K562 (cell line): Measurements from ENCODE around the gene LRP6. TPM values are rescaled to one million over a fixed set of nuclear protein-coding genes. Genes with fewer than 3 reads are reported as not detected.

ENCODE experiments used
- ATAC-seq: fragments of 200-7000 bp; cut with Tn5 transposase; 3 replicates; pipeline ENCODE4 v1.9.1; 2020; ENCODE audit warnings: moderate library complexity
- BruUV-seq: library from RNA; stranded (reverse); fragments of 400-500 nt; replicated peaks from 2 replicates; lab custom pipeline; 2021; lab: Mats Ljungman, UMichigan
- CTCF ChIA-PET: fragments of 300-600 bp; formaldehyde crosslinking; extraction: SDS; loops from one replicate; lab custom pipeline; 2021; ENCODE audit warnings: low intra/inter-chr PET ratio; lab: Yijun Ruan, JAX
- POLR2A ChIA-PET: fragments of 300-600, 350-650 bp; sonication (Branson Sonifier 250); formaldehyde crosslinking; extraction: SDS; loops from one replicate; lab custom pipeline; 2021; ENCODE audit warnings: antibody characterized with exemption, inconsistent platforms; lab: Yijun Ruan, JAX
- DNase-seq, 4 experiments: peaks; one replicate each; pipeline versions ENCODE4 v3.0.0 to v3.0.0-alpha.2; 2011 to 2018; ENCODE audit warnings: low spot score in 3 of 4, mixed read lengths in 3 of 4; ENCODE audit errors: extremely low read depth in 1 of 4
- FAIRE-seq: peaks from 2 replicates; lab custom pipeline; 2011; peaks lifted over from hg19 to GRCh38; lab: Jason Lieb, UNC
- H2AFZ ChIP-seq: 2 replicates; pipeline ENCODE4 v1.6.0; 2011; ENCODE audit warnings: low read depth, low read length, control low read depth, inconsistent platforms
- H3K27ac ChIP-seq: fragments of 200-600 bp; 3 replicates; pipeline ENCODE4 v1.8.0; 2011; ENCODE audit warnings: low read depth, mild to moderate bottlenecking, control low read depth, inconsistent platforms, low read length, moderate library complexity, mixed read lengths; ENCODE audit errors: extremely low read depth
- H3K27me3 ChIP-seq, 2 experiments: fragments of 300-600 bp in 1 of 2; 2 replicates in 1 of 2; 3 replicates in 1 of 2; pipeline versions ENCODE4 v1.6.0 to v1.8.0; 2011; ENCODE audit warnings: inconsistent platforms in 2 of 2, low read length in 2 of 2, mild to moderate bottlenecking in 1 of 2, mixed read lengths in 1 of 2, moderate library complexity in 1 of 2; ENCODE audit not compliant: control insufficient read depth in 2 of 2, insufficient read depth in 2 of 2
- H3K36me3 ChIP-seq: fragments of 300-600 bp; 3 replicates; pipeline ENCODE4 v1.8.0; 2011; ENCODE audit warnings: mild to moderate bottlenecking, low read length, inconsistent platforms; ENCODE audit not compliant: control insufficient read depth, insufficient read depth
- H3K4me1 ChIP-seq, 2 experiments: fragments of 200-600 bp in 1 of 2; replicated peaks in 1 of 2; 2 replicates in 1 of 2; 3 replicates in 1 of 2; pipeline versions ENCODE4 v1.5.1 to v1.8.0; 2011; ENCODE audit warnings: inconsistent platforms in 2 of 2, low read length in 2 of 2, mild to moderate bottlenecking in 1 of 2, mixed read lengths in 1 of 2, moderate library complexity in 1 of 2; ENCODE audit not compliant: control insufficient read depth in 2 of 2, insufficient read depth in 2 of 2
- H3K4me2 ChIP-seq: 2 replicates; pipeline ENCODE4 v1.6.1; 2011; ENCODE audit warnings: low read length, control low read depth, inconsistent platforms, mixed read lengths; ENCODE audit not compliant: insufficient read depth
- H3K4me3 ChIP-seq: fragments of 200-600 bp; sonication (generic), shearing (Covaris generic); 2 replicates; pipeline ENCODE4 v1.5.1; 2016; ENCODE audit warnings: control low read depth, inconsistent platforms
- H3K79me2 ChIP-seq: fragments of 200-600 bp; 3 replicates; pipeline ENCODE4 v1.8.0; 2011; ENCODE audit warnings: low read length, inconsistent platforms; ENCODE audit not compliant: control insufficient read depth, insufficient read depth
- H3K9ac ChIP-seq, 2 experiments: 2 replicates each; pipeline versions ENCODE4 v1.6.0 to v1.6.1; 2011; ENCODE audit warnings: low read depth in 2 of 2, low read length in 2 of 2, control low read depth in 1 of 2, inconsistent platforms in 1 of 2, mild to moderate bottlenecking in 1 of 2, mixed read lengths in 1 of 2; ENCODE audit not compliant: insufficient read depth in 1 of 2
- H3K9me1 ChIP-seq: one replicate; pipeline ENCODE4 v1.6.0; 2011; ENCODE audit warnings: inconsistent platforms, mild to moderate bottlenecking, low read length, moderate library complexity; ENCODE audit not compliant: control insufficient read depth, insufficient read depth
- H3K9me3 ChIP-seq: replicated peaks from 2 replicates; pipeline ENCODE4 v1.5.1; 2011; ENCODE audit warnings: low read depth, low read length, inconsistent platforms; ENCODE audit not compliant: control insufficient read depth, insufficient read depth
- H4K20me1 ChIP-seq: replicated peaks from 2 replicates; pipeline ENCODE4 v1.6.1; 2011; ENCODE audit warnings: low read length, inconsistent platforms, mixed read lengths; ENCODE audit not compliant: control insufficient read depth, insufficient read depth
- FUS ChIP-seq: fragments of 200-400 bp; formaldehyde crosslinking; optimal IDR thresholded peaks from 2 replicates; pipeline ENCODE3; 2017; ENCODE audit warnings: low read depth, low read length
- IRF1 ChIP-seq: sonication (generic); formaldehyde crosslinking; IDR thresholded peaks from 2 replicates; pipeline ENCODE4 v1.8.0; 2022; ENCODE audit warnings: missing genetic modification reagents, mild to moderate bottlenecking, borderline replicate concordance
- MAX ChIP-seq: sonication (generic); formaldehyde crosslinking; IDR thresholded peaks from 2 replicates; pipeline ENCODE4 v1.9.0; 2022; ENCODE audit warnings: mild to moderate bottlenecking, missing genetic modification reagents
- NEUROD1 ChIP-seq: fragments of 150-350 bp; IDR thresholded peaks from 2 replicates; pipeline ENCODE4 v1.6.1; 2014; ENCODE audit warnings: borderline replicate concordance, low read length, low read depth; ENCODE audit not compliant: partially characterized antibody
- PKNOX1 ChIP-seq: fragments of 450-650 bp; IDR thresholded peaks from 2 replicates; pipeline ENCODE4 v1.6.1; 2016
- SOX6 ChIP-seq: fragments of 450-650 bp; IDR thresholded peaks from 2 replicates; pipeline ENCODE4 v1.6.1; 2014; ENCODE audit warnings: mild to moderate bottlenecking
- TAF9B ChIP-seq: fragments of 450-650 bp; IDR thresholded peaks from 2 replicates; pipeline ENCODE4 v1.6.1; 2018; ENCODE audit warnings: mild to moderate bottlenecking; ENCODE audit not compliant: partially characterized antibody
- U2AF2 ChIP-seq: fragments of 200-400 bp; formaldehyde crosslinking; optimal IDR thresholded peaks from 2 replicates; pipeline ENCODE3; 2017; ENCODE audit warnings: low read depth, mild to moderate bottlenecking, low read length
- ZNF609 ChIP-seq: sonication (generic); formaldehyde crosslinking; IDR thresholded peaks from 2 replicates; pipeline ENCODE4 v1.8.1; 2023; ENCODE audit warnings: missing genetic modification reagents, mild to moderate bottlenecking, borderline replicate concordance
- WGBS: fragments of 100-300 bp; shearing (Covaris generic); methylation state at CpG from one replicate; pipeline ENCODE4 v1.1.6; 2016; ENCODE audit warnings: low coverage, mixed read lengths; ENCODE audit not compliant: insufficient coverage; ENCODE audit errors: missing lambda C conversion rate; 5-methylcytosine and 5-hydroxymethylcytosine counted together
- in situ Hi-C: fragments of 300-500 bp; cut with MboI; formaldehyde crosslinking; loops from 4 replicates; pipeline ENCODE4 v1.15.0; 2018; ENCODE audit warnings: inconsistent platforms, mixed read lengths
- intact Hi-C: fragments of 100-400 bp; cut with micrococcal nuclease; formaldehyde crosslinking; loops from 2 replicates; pipeline ENCODE4 v1.14.2; 2022
- polyA plus RNA-seq, 8 experiments: library from polyadenylated mRNA; depleted of rRNA in 4 of 8; stranded (reverse) in 5 of 8; unstranded in 3 of 8; fragments of >200 nt; fragmentation: Nextera tagmentation in 2 of 8; fragmentation: Illumina TruSeq in 1 of 8; extraction: Ambion mirVana in 2 of 8; extraction: Trizol in 1 of 8; gene quantifications; 2 replicates each; pipeline versions ENCODE4 v1.2.1 to v1.2.3, GENCODE V29; 2011 to 2014; ENCODE audit warnings: inconsistent platforms in 1 of 8, missing spikeins in 1 of 8
- total RNA-seq, 7 experiments: library from RNA; depleted of rRNA in 6 of 7; stranded (reverse); fragments of >200 nt in 6 of 7; fragmentation: Illumina TruSeq in 2 of 7; extraction: Trizol in 2 of 7; gene quantifications; 2 replicates each; pipeline versions ENCODE4 v1.2.1 to v1.2.3, GENCODE V29; 2011 to 2021; ENCODE audit warnings: low replicate concordance in 1 of 7

The LRP6 gene
- total and polyA plus RNA-seq, 9 of the 15 experiments (the other 6 are each of a cell fraction or from before 2014, with no cell fraction given), result 3.0 to 17.0 (median 10.8) TPM

- Histone ChIP-seq H3K27me3 (no peaks in the 10 kb centered on the region), H3K4me2 (peak overlapping the region; percentile 71), H3K9me3 (no peaks in the 10 kb centered on the region), H3K9me1 (no peaks in the 10 kb centered on the region), H2AFZ (peak overlapping the region; percentile 71), H3K4me3 (no peak overlapping the region), H3K4me1 (peaks cover 0 to 15% of the 10 kb centered on the region in 2 experiments; a peak in 3 of 5 replicates), H3K36me3 (no peaks in the 10 kb centered on the region), H4K20me1 (no peaks in the 10 kb centered on the region), H3K9ac (peak overlapping the region; percentile 54 to 64; a peak in 3 of 4 replicates), H3K79me2 (peaks cover 83% of the 10 kb centered on the region), H3K27ac (peak overlapping the region; percentile 88)
- ChIA-PET POLR2A (interaction anchor here (1.6 kb wide), 1 partner anchor 13 kb away, joined by 3 read pairs; no protein-coding TSS in a partner anchor), CTCF (no interaction called here)
- 13% methylated on average over 5 of the region's 5 CpGs for WGBS
- in situ Hi-C loops, result no loop called here
- no TSS peak for BruUV-seq
- ATAC-seq (peak; percentile 70), FAIRE-seq (no peak), DNase-seq (peak in 1 of 4 experiments; percentile 40)
- intact Hi-C loops, result no loop called here
- TF ChIP-seq U2AF2 (no peak), ZNF609 (no peak), TAF9B (no peak), SOX6 (no peak), FUS (no peak), NEUROD1 (no peak), MAX (CRISPR knock-in tag) (no peak), IRF1 (CRISPR knock-in tag) (no peak), PKNOX1 (0 out of 2 replicates have a peak, but pooled peaks have one; percentile 5)
Measured at GRCh38 chr12:12217018-12217359, 49.9 kb downstream of the LRP6 start.
